H9 (cell line): ENCODE data around the gene SIPA1L3. TPM values are rescaled to one million over a fixed set of nuclear protein-coding genes. Genes with fewer than 3 reads are reported as not detected.

Source experiments
- DNase-seq: peaks from one replicate; pipeline ENCODE4 v3.0.0-alpha.2; 2017
- H2AFZ ChIP-seq: one replicate; pipeline ENCODE4 v1.6.1; 2013; ENCODE audit warnings: mild to moderate bottlenecking, low read length, control low read depth, moderate library complexity
- H2AK5ac ChIP-seq: 2 replicates; pipeline ENCODE4 v1.6.1; 2013; ENCODE audit warnings: low read length, control low read depth, mixed read lengths; ENCODE audit not compliant: insufficient read length
- H2BK120ac ChIP-seq: one replicate; pipeline ENCODE4 v1.6.1; 2013; ENCODE audit warnings: low read depth, mild to moderate bottlenecking, low read length, control low read depth, inconsistent platforms; ENCODE audit not compliant: poor library complexity, severe bottlenecking
- H2BK12ac ChIP-seq: 2 replicates; pipeline ENCODE4 v1.6.1; 2013; ENCODE audit warnings: low read length, control low read depth, mixed read lengths, low read depth; ENCODE audit not compliant: insufficient read length
- H2BK15ac ChIP-seq: 2 replicates; pipeline ENCODE4 v1.6.1; 2013; ENCODE audit warnings: low read depth, low read length, control low read depth
- H2BK20ac ChIP-seq: one replicate; pipeline ENCODE4 v1.6.1; 2013; ENCODE audit warnings: low read depth, mild to moderate bottlenecking, low read length, control low read depth, inconsistent platforms; ENCODE audit not compliant: poor library complexity, severe bottlenecking
- H2BK5ac ChIP-seq: 2 replicates; pipeline ENCODE4 v1.6.1; 2013; ENCODE audit warnings: low read length, control low read depth, mixed read lengths; ENCODE audit not compliant: insufficient read length
- H3K14ac ChIP-seq: 2 replicates; pipeline ENCODE4 v1.6.1; 2013; ENCODE audit warnings: low read length, control low read depth; ENCODE audit not compliant: insufficient read depth
- H3K18ac ChIP-seq: 2 replicates; pipeline ENCODE4 v1.6.1; 2013; ENCODE audit warnings: low read depth, mild to moderate bottlenecking, mixed read lengths, low read length, control low read depth; ENCODE audit not compliant: insufficient read length
- H3K23ac ChIP-seq: 2 replicates; pipeline ENCODE4 v1.6.1; 2013; ENCODE audit warnings: low read length, control low read depth, mixed read lengths, low read depth; ENCODE audit not compliant: insufficient read length
- H3K23me2 ChIP-seq: 2 replicates; pipeline ENCODE4 v1.6.1; 2013; ENCODE audit warnings: low read depth, mild to moderate bottlenecking, mixed read lengths, low read length, control low read depth; ENCODE audit not compliant: insufficient read length, poor library complexity, severe bottlenecking
- H3K27ac ChIP-seq: 2 replicates; pipeline ENCODE4 v1.5.1; 2013; ENCODE audit warnings: low read length, control low read depth, mixed read lengths, low read depth; ENCODE audit not compliant: insufficient read length
- H3K27me3 ChIP-seq: 2 replicates; pipeline ENCODE4 v1.6.1; 2013; ENCODE audit warnings: low read length, control low read depth, inconsistent platforms; ENCODE audit not compliant: insufficient read depth
- H3K4ac ChIP-seq: 2 replicates; pipeline ENCODE4 v1.6.1; 2013; ENCODE audit warnings: low read depth, mild to moderate bottlenecking, control low read depth, inconsistent platforms, low read length, moderate library complexity
- H3K4me1 ChIP-seq: 2 replicates; pipeline ENCODE4 v1.6.1; 2013; ENCODE audit warnings: low read length, control low read depth, inconsistent platforms; ENCODE audit not compliant: insufficient read depth
- H3K4me2 ChIP-seq: 2 replicates; pipeline ENCODE4 v1.6.1; 2013; ENCODE audit warnings: low read length, control low read depth, mixed read lengths; ENCODE audit not compliant: insufficient read length, insufficient read depth
- H3K56ac ChIP-seq: 2 replicates; pipeline ENCODE4 v1.6.1; 2013; ENCODE audit warnings: low read depth, mild to moderate bottlenecking, mixed read lengths, low read length, control low read depth; ENCODE audit not compliant: insufficient read length
- H3K79me1 ChIP-seq: 2 replicates; pipeline ENCODE4 v1.6.1; 2013; ENCODE audit warnings: low read depth, mild to moderate bottlenecking, moderate library complexity, low read length, control low read depth, inconsistent platforms; ENCODE audit not compliant: insufficient read depth, poor library complexity, severe bottlenecking
- H3K79me2 ChIP-seq: 2 replicates; pipeline ENCODE4 v1.6.1; 2013; ENCODE audit warnings: low read length, control low read depth, inconsistent platforms; ENCODE audit not compliant: insufficient read depth
- H3K9ac ChIP-seq: 2 replicates; pipeline ENCODE4 v1.6.1; 2013; ENCODE audit warnings: low read length, control low read depth, mixed read lengths; ENCODE audit not compliant: insufficient read length; ENCODE audit errors: extremely low read depth
- H3K9me3 ChIP-seq: one replicate; pipeline ENCODE4 v1.6.1; 2013; ENCODE audit warnings: low read depth, low read length, inconsistent platforms; ENCODE audit not compliant: control insufficient read depth
- H3T11ph ChIP-seq: one replicate; pipeline ENCODE4 v1.6.1; 2013; ENCODE audit warnings: mild to moderate bottlenecking, low read length, control low read depth, inconsistent platforms
- H4K20me1 ChIP-seq: one replicate; pipeline ENCODE4 v1.6.1; 2013; ENCODE audit not compliant: control insufficient read depth, insufficient read length, insufficient read depth
- H4K5ac ChIP-seq: 2 replicates; pipeline ENCODE4 v1.6.1; 2013; ENCODE audit warnings: low read depth, mild to moderate bottlenecking, mixed read lengths, low read length, control low read depth; ENCODE audit not compliant: insufficient read length
- H4K8ac ChIP-seq: replicated peaks from 2 replicates; pipeline ENCODE4 v1.6.1; 2013; ENCODE audit warnings: low read length, control low read depth, mixed read lengths, low read depth; ENCODE audit not compliant: insufficient read length
- H4K91ac ChIP-seq: 2 replicates; pipeline ENCODE4 v1.6.1; 2013; ENCODE audit warnings: low read depth, mild to moderate bottlenecking, moderate library complexity, mixed read lengths, low read length, control low read depth; ENCODE audit not compliant: insufficient read length
- H3K27ac Mint-ChIP-seq, 3 experiments: 2 replicates in 2 of 3; 3 replicates in 1 of 3; pipeline ENCODE4 v1.8.0; 2020 to 2021; ENCODE audit warnings: mixed read lengths in 3 of 3, mild to moderate bottlenecking in 1 of 3, moderate library complexity in 1 of 3
- H3K27me3 Mint-ChIP-seq: 2 replicates; pipeline ENCODE4 v1.8.0; 2021; ENCODE audit warnings: low read depth, mild to moderate bottlenecking, moderate library complexity, mixed read lengths
- H3K36me3 Mint-ChIP-seq, 3 experiments: 2 replicates in 2 of 3; 3 replicates in 1 of 3; pipeline ENCODE4 v1.8.0; 2020 to 2021; ENCODE audit warnings: low read depth in 3 of 3, mixed read lengths in 3 of 3; ENCODE audit not compliant: insufficient read depth in 1 of 3
- H3K4me1 Mint-ChIP-seq, 2 experiments: 2 replicates each; pipeline ENCODE4 v1.8.0; 2020; ENCODE audit warnings: mixed read lengths in 2 of 2
- H3K4me3 Mint-ChIP-seq, 2 experiments: 2 replicates in 1 of 2; 3 replicates in 1 of 2; pipeline ENCODE4 v1.8.0; 2020 to 2021; ENCODE audit warnings: mild to moderate bottlenecking in 2 of 2, mixed read lengths in 2 of 2, moderate library complexity in 1 of 2
- H3K9me3 Mint-ChIP-seq, 2 experiments: 2 replicates in 1 of 2; 3 replicates in 1 of 2; pipeline ENCODE4 v1.8.0; 2020; ENCODE audit warnings: mild to moderate bottlenecking in 2 of 2, mixed read lengths in 2 of 2, moderate library complexity in 1 of 2
- WGBS: extraction: QIAGEN DNeasy Blood & Tissue Kit; methylation state at CpG from one replicate; pipeline ENCODE4 v1.1.7; 2013; ENCODE audit warnings: missing lambda C conversion rate, low lambda C conversion rate, mixed read lengths; ENCODE audit not compliant: insufficient read length; ENCODE audit errors: extremely low coverage; 5-methylcytosine and 5-hydroxymethylcytosine counted together
- long read RNA-seq: library from polyadenylated mRNA; unstranded; transcript quantifications from one replicate; pipeline ENCODE4 v2.0.0, GENCODE V29; 2020
- total RNA-seq: library from RNA; stranded (reverse); gene quantifications from 2 replicates; pipeline ENCODE4 v1.2.1, GENCODE V29; 2021
- TF ChIP-seq, protein P1 (sequence below): fragments of 200-600 bp; sonication (generic); conservative IDR thresholded peaks from 3 replicates; pipeline ENCODE4 v1.8.0; 2021; ENCODE audit warnings: antibody characterized with exemption, mild to moderate bottlenecking

Gene SIPA1L3, protein sequence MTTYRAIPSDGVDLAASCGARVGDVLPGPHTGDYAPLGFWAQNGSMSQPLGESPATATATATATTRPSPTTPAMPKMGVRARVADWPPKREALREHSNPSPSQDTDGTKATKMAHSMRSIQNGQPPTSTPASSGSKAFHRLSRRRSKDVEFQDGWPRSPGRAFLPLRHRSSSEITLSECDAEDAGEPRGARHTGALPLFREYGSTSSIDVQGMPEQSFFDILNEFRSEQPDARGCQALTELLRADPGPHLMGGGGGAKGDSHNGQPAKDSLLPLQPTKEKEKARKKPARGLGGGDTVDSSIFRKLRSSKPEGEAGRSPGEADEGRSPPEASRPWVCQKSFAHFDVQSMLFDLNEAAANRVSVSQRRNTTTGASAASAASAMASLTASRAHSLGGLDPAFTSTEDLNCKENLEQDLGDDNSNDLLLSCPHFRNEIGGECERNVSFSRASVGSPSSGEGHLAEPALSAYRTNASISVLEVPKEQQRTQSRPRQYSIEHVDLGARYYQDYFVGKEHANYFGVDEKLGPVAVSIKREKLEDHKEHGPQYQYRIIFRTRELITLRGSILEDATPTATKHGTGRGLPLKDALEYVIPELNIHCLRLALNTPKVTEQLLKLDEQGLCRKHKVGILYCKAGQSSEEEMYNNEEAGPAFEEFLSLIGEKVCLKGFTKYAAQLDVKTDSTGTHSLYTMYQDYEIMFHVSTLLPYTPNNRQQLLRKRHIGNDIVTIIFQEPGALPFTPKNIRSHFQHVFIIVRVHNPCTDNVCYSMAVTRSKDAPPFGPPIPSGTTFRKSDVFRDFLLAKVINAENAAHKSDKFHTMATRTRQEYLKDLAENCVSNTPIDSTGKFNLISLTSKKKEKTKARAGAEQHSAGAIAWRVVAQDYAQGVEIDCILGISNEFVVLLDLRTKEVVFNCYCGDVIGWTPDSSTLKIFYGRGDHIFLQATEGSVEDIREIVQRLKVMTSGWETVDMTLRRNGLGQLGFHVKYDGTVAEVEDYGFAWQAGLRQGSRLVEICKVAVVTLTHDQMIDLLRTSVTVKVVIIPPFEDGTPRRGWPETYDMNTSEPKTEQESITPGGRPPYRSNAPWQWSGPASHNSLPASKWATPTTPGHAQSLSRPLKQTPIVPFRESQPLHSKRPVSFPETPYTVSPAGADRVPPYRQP (N-terminal part only)
- 40.1 and 41.9 TPM in 2 replicates for total RNA-seq
- long read RNA-seq, partial matches to known transcripts: 5 of 15 reads
- long read RNA-seq, other reads (novel, unspliced or antisense): 9 of 15 reads

DNA sequence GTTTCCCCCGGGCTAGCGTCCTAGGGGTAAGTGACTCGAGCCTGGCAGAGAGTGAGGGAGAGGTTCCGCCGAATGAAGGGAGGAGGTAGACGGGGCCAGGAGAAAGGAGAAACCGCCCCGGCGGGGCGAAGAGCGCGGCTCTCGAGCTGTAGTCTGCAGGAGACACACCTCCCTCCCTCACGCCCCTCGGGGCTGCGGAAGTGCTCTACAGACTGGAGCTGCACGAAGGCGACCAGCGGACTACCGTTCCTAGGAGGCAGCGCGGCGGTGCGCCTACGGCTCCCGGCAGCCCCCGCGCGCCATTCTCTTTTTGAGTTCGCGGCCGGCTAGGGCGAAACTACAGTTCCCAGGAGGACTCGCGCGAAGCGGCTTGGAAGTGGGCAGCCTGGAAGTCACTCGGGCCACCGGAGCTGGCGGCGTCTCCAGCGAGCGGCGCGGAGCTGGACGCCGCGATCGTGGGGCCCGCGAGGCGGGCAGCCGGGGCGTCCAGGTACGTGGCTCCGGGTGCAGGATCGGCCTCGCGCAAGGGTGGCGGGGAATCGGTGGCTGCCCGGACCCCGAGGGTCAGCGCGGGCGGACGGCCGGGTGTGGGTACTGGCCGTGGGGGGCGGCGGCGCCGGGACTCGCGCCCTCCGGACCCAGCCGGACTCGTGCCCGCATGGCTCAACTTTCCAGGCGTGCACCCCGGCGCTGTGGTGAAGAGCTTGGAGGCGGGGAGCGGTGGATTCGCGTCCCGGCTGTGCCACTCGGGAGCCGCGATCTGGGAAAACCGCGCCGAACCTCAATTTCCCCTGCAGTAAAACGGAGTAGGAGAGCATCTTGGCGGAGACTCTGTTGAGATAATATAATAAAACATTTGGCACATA is at the start of gene SIPA1L3:
TSS of gene SIPA1L3 (plus strand) at position 340 of the 866 bp plus-strand sequence. CDS start 174,358 bp downstream, outside the sequence.
- peak; percentile 98 for DNase-seq
- H3K9me3 ChIP-seq: no peaks in the 10 kb centered on the region
- Mint-ChIP-seq H3K4me1 (peaks cover 33 to 36% of the 10 kb centered on the region in 2 experiments), H3K27me3 (no peaks in the 10 kb centered on the region), H3K9me3 (no peaks in the 10 kb centered on the region; a peak in 1 of 5 replicates), H3K27ac (peak within 1 kb of the TSS; percentile 96 to 99 (median 97)), H3K36me3 (peaks cover 0 to 3% (median 2%) of the 10 kb centered on the region in 3 experiments; a peak in 4 of 7 replicates), H3K4me3 (peak within 1 kb of the TSS; percentile 87 to 93)
- H3K79me1 ChIP-seq: no peaks in the 10 kb centered on the region
- H3K4me2 ChIP-seq: peak within 1 kb of the TSS; percentile 93
- WGBS: no CpG with 5 or more reads among the region's 95 CpGs
- H2BK12ac ChIP-seq: no peak within 1 kb of the TSS
- no peaks in the 10 kb centered on the region for H3K27me3 ChIP-seq
- no peak within 1 kb of the TSS for H2BK15ac ChIP-seq
- H3K27ac ChIP-seq: peak within 1 kb of the TSS; percentile 32
- peak within 1 kb of the TSS; percentile 12 for H3K18ac ChIP-seq
- TF ChIP-seq, protein P1, sequence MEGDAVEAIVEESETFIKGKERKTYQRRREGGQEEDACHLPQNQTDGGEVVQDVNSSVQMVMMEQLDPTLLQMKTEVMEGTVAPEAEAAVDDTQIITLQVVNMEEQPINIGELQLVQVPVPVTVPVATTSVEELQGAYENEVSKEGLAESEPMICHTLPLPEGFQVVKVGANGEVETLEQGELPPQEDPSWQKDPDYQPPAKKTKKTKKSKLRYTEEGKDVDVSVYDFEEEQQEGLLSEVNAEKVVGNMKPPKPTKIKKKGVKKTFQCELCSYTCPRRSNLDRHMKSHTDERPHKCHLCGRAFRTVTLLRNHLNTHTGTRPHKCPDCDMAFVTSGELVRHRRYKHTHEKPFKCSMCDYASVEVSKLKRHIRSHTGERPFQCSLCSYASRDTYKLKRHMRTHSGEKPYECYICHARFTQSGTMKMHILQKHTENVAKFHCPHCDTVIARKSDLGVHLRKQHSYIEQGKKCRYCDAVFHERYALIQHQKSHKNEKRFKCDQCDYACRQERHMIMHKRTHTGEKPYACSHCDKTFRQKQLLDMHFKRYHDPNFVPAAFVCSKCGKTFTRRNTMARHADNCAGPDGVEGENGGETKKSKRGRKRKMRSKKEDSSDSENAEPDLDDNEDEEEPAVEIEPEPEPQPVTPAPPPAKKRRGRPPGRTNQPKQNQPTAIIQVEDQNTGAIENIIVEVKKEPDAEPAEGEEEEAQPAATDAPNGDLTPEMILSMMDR: no peak
- no peak within 1 kb of the TSS for H3K4ac ChIP-seq
- no peak within 1 kb of the TSS for H2BK120ac ChIP-seq
- H3T11ph ChIP-seq: no peak within 1 kb of the TSS
- H2BK5ac ChIP-seq: no peak within 1 kb of the TSS
- no peak within 1 kb of the TSS for H4K5ac ChIP-seq
- H3K14ac ChIP-seq: peak within 1 kb of the TSS; percentile 81
- peaks cover 13% of the 10 kb centered on the region; the same call in 1 of the 2 replicates for H3K4me1 ChIP-seq
- H3K9ac ChIP-seq: peak within 1 kb of the TSS; percentile 62
- no peak within 1 kb of the TSS for H4K8ac ChIP-seq
- H3K79me2 ChIP-seq: peaks cover 11% of the 10 kb centered on the region; the same call in 1 of the 2 replicates
- H4K20me1 ChIP-seq: no peaks in the 10 kb centered on the region
- H3K23ac ChIP-seq: no peak within 1 kb of the TSS
- H3K56ac ChIP-seq: no peak within 1 kb of the TSS
- H4K91ac ChIP-seq: no peak within 1 kb of the TSS
- H2BK20ac ChIP-seq: no peak within 1 kb of the TSS
- peaks cover 10% of the 10 kb centered on the region for H3K23me2 ChIP-seq
- no peak within 1 kb of the TSS for H2AFZ ChIP-seq
- H2AK5ac ChIP-seq: no peak within 1 kb of the TSS
